HepG2 (cell line): ENCODE measurements around the gene IPO5. TPM values are rescaled to one million over a fixed set of nuclear protein-coding genes. Genes with fewer than 3 reads are reported as not detected.
A peak's percentile ranks its signal among the peaks of the same experiment; 100 is the strongest.

Experiments used
- CTCF ChIP-seq: sonication (generic); formaldehyde crosslinking; IDR thresholded peaks from 2 replicates; pipeline ENCODE4 v1.5.0; 2020; ENCODE audit warnings: mild to moderate bottlenecking, missing genetic modification reagents, moderate library complexity
- HNF1A ChIP-seq, 2 experiments: sonication (generic) in 1 of 2; formaldehyde crosslinking in 1 of 2; IDR thresholded peaks; 2 replicates each; pipeline versions ENCODE4 v1.4.0 to v1.6.1; 2016 to 2020; ENCODE audit warnings: borderline replicate concordance in 1 of 2, low read depth in 1 of 2, mild to moderate bottlenecking in 1 of 2, missing genetic modification reagents in 1 of 2
- MAX ChIP-seq: IDR thresholded peaks from 2 replicates; pipeline ENCODE4 v1.6.1; 2012; ENCODE audit warnings: inconsistent platforms
- NCOR1 ChIP-seq: fragments of 200-600 bp; sonication (generic); IDR thresholded peaks from 2 replicates; pipeline ENCODE4 v1.7.0; 2017; ENCODE audit warnings: antibody characterized with exemption, low read length, borderline replicate concordance
- RARA ChIP-seq: IDR thresholded peaks from 2 replicates; pipeline ENCODE4 v1.6.1; 2016; ENCODE audit warnings: missing genetic modification reagents, missing compliant biosample characterization
- ZBTB10 ChIP-seq: sonication (generic); formaldehyde crosslinking; IDR thresholded peaks from 2 replicates; pipeline ENCODE4 v1.4.0; 2020; ENCODE audit warnings: missing genetic modification reagents, borderline replicate concordance
- polyA plus RNA-seq, 8 experiments: library from polyadenylated mRNA; depleted of rRNA in 3 of 8; stranded (reverse) in 7 of 8; unstranded in 1 of 8; fragments of >200 nt; fragmentation: Illumina TruSeq in 4 of 8; extraction: Trizol in 4 of 8; gene quantifications; 2 replicates each; pipeline versions ENCODE4 v1.2.1 to v1.2.3, GENCODE V29; 2011 to 2016; ENCODE audit warnings: low read depth in 4 of 8, missing spikeins in 1 of 8, mixed read lengths in 1 of 8; ENCODE audit not compliant: insufficient read depth in 1 of 8
- total RNA-seq, 5 experiments: library from RNA; depleted of rRNA; stranded (reverse); fragments of >200 nt; fragmentation: Illumina TruSeq; extraction: Trizol; gene quantifications; 2 replicates each; pipeline ENCODE4 v1.2.3, GENCODE V29; 2016; ENCODE audit warnings: low read depth in 1 of 5
- TF ChIP-seq, protein P1 (sequence below): IDR thresholded peaks from 2 replicates; pipeline ENCODE4 v1.4.0; 2020; ENCODE audit warnings: mild to moderate bottlenecking, missing genetic modification reagents

The IPO5 gene
- total and polyA plus RNA-seq, 2 of the 13 experiments (the other 11 are each of a cell fraction or from before 2014, with no cell fraction given), result 155 to 242 TPM

GRCh38 chr13:98033277-98034247 lies 80.1 kb downstream of the IPO5 start (continued):
- no peak for TF ChIP-seq ZBTB10
- peak; percentile 48 for TF ChIP-seq RARA (CRISPR knock-in tag)
- TF ChIP-seq HNF1A (IDR thresholded peaks at IDR 0.05; ENCODE audit: low read depth), result peak; percentile 95
- peak; percentile 93 for TF ChIP-seq HNF1A (CRISPR knock-in tag; IDR thresholded peaks at IDR 0.05; ENCODE audit: borderline replicate concordance)
- TF ChIP-seq MAX, result peak; percentile 10; the same call in 1 of the 2 replicates
- TF ChIP-seq CTCF (CRISPR knock-in tag), result 0 out of 2 replicates have a peak, but pooled peaks have one; percentile 11
- peak; percentile 57; the same call in 1 of the 2 replicates for TF ChIP-seq NCOR1
- TF ChIP-seq, protein P1, sequence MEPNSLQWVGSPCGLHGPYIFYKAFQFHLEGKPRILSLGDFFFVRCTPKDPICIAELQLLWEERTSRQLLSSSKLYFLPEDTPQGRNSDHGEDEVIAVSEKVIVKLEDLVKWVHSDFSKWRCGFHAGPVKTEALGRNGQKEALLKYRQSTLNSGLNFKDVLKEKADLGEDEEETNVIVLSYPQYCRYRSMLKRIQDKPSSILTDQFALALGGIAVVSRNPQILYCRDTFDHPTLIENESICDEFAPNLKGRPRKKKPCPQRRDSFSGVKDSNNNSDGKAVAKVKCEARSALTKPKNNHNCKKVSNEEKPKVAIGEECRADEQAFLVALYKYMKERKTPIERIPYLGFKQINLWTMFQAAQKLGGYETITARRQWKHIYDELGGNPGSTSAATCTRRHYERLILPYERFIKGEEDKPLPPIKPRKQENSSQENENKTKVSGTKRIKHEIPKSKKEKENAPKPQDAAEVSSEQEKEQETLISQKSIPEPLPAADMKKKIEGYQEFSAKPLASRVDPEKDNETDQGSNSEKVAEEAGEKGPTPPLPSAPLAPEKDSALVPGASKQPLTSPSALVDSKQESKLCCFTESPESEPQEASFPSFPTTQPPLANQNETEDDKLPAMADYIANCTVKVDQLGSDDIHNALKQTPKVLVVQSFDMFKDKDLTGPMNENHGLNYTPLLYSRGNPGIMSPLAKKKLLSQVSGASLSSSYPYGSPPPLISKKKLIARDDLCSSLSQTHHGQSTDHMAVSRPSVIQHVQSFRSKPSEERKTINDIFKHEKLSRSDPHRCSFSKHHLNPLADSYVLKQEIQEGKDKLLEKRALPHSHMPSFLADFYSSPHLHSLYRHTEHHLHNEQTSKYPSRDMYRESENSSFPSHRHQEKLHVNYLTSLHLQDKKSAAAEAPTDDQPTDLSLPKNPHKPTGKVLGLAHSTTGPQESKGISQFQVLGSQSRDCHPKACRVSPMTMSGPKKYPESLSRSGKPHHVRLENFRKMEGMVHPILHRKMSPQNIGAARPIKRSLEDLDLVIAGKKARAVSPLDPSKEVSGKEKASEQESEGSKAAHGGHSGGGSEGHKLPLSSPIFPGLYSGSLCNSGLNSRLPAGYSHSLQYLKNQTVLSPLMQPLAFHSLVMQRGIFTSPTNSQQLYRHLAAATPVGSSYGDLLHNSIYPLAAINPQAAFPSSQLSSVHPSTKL, result peak; percentile 61; the same call in 1 of the 2 replicates
